ENCODE data around the gene SRPK2. TPM values are rescaled to one million over a fixed set of nuclear protein-coding genes. Genes with fewer than 3 reads are reported as not detected.

The SRPK2 gene
- polyA plus RNA-seq, 1 experiment = 10.8 TPM

- Histone ChIP-seq H3K4me3 (ENCODE audit: low read depth, low read length) (no peak overlapping the region), H3K36me3 (ENCODE audit: control insufficient read depth, insufficient read depth, low read length) (peaks cover 8% of the 10 kb centered on the region), H3K27me3 (ENCODE audit: control insufficient read depth, insufficient read depth, low read length) (no peaks in the 10 kb centered on the region)
- ChIA-PET CTCF (no interaction called here), POLR2A (no interaction called here)
- TF ChIP-seq CTCF (IDR thresholded peaks at IDR 0.05; ENCODE audit: insufficient read depth, low read depth, low read length) = no peak
- DNase-seq (ENCODE audit: low read depth) = no peak
Measured at GRCh38 chr7:105073143-105073542, 315.6 kb downstream of the SRPK2 start.

GRCh38 chr7:105068886-105069285 is 319.8 kb downstream of the SRPK2 start:
- ChIA-PET CTCF (interaction anchor here (0.7 to 1.3 kb wide), 2 partner anchors 19 to 21 kb away, joined by 3 read pairs; no protein-coding TSS in a partner anchor), POLR2A (interaction anchor here (0.6 kb wide), 1 partner anchor 87 kb away, joined by 3 read pairs; no protein-coding TSS in a partner anchor)

GRCh38 chr7:105067691-105068090 is 321.0 kb downstream of the SRPK2 start:
- POLR2A ChIA-PET = interaction anchor here (0.6 kb wide), 1 partner anchor 358 kb away, joined by 3 read pairs; no protein-coding TSS in a partner anchor

More at GRCh38 chr7:105068886-105069285, 319.8 kb downstream of the SRPK2 start:
- Histone ChIP-seq H3K36me3 (ENCODE audit: control insufficient read depth, insufficient read depth, low read length) (peaks cover 11% of the 10 kb centered on the region), H3K27me3 (ENCODE audit: control insufficient read depth, insufficient read depth, low read length) (no peaks in the 10 kb centered on the region), H3K4me3 (ENCODE audit: low read depth, low read length) (no peak overlapping the region)
- TF ChIP-seq CTCF (IDR thresholded peaks at IDR 0.05; ENCODE audit: insufficient read depth, low read depth, low read length) = no peak
- DNase-seq (ENCODE audit: low read depth) = no peak

More at GRCh38 chr7:105067691-105068090, 321.0 kb downstream of the SRPK2 start:
- no peak for DNase-seq (ENCODE audit: low read depth)
- Histone ChIP-seq H3K4me3 (ENCODE audit: low read depth, low read length) (no peak overlapping the region), H3K27me3 (ENCODE audit: control insufficient read depth, insufficient read depth, low read length) (no peaks in the 10 kb centered on the region), H3K36me3 (ENCODE audit: control insufficient read depth, insufficient read depth, low read length) (peaks cover 8% of the 10 kb centered on the region)
- CTCF ChIA-PET = interaction anchor here (0.6 kb wide), 1 partner anchor 108 kb away, joined by 3 read pairs; no protein-coding TSS in a partner anchor
- TF ChIP-seq CTCF (IDR thresholded peaks at IDR 0.05; ENCODE audit: insufficient read depth, low read depth, low read length) = no peak

Small RNAs within 50 kb of the gene (small RNA-seq; reads per million reads assigned to genes)
- not detected for gene AC005070.2 (ENCODE audit: insufficient read length, low read depth, low replicate concordance)
- gene RNU6-1322P (ENCODE audit: insufficient read length, low read depth, low replicate concordance) = not detected

Other genes with a start within 250 kb of the SRPK2 start
- 5.2 and 9.5 TPM in 2 replicates for gene PUS7, start 133.3 kb upstream of the SRPK2 start, polyA plus RNA-seq (2011; rRNA removed)
- gene RINT1, start 143.3 kb upstream of the SRPK2 start, polyA plus RNA-seq (2011; rRNA removed) = 11.0 and 19.8 TPM in 2 replicates
- not detected in 2 replicates for gene EFCAB10, start 192.6 kb upstream of the SRPK2 start, polyA plus RNA-seq (2011; rRNA removed)